Measurements from ENCODE around the gene FABP2. TPM values are rescaled to one million over a fixed set of nuclear protein-coding genes. Genes with fewer than 3 reads are reported as not detected.

The FABP2 gene
- total and polyA plus RNA-seq, 2 of the 8 experiments (the other 6 are each of a cell fraction or from before 2014, with no cell fraction given) = not detected

- H4K91ac ChIP-seq (replicated peaks; ENCODE audit: insufficient read length, low read length) = no peak overlapping the region
- no peak for FAIRE-seq
- H3K36me3 ChIP-seq (ENCODE audit: control insufficient read depth in 2 of 4, insufficient read depth in 4 of 4, low read length in 3 of 4) = peaks cover 0 to 8% (median 1%) of the 10 kb centered on the region in 4 experiments; a peak in 4 of 8 replicates
- no peak overlapping the region for H3K18ac ChIP-seq (ENCODE audit: extremely low read depth, low read length)
- H3K79me1 ChIP-seq (ENCODE audit: low read depth, low read length) = no peaks in the 10 kb centered on the region
- no peak overlapping the region for H3K23ac ChIP-seq (ENCODE audit: insufficient read length)
- no peak overlapping the region for H3K56ac ChIP-seq (replicated peaks; ENCODE audit: insufficient read length, low read depth, low read length)
- no peak overlapping the region for H2AFZ ChIP-seq (ENCODE audit: low read length)
- H2BK5ac ChIP-seq (ENCODE audit: low read depth, low read length) = no peak overlapping the region
- H3K27ac ChIP-seq (ENCODE audit: low read depth, low read length) = no peak overlapping the region
- H3K9ac ChIP-seq (replicated peaks in 1 of 4; ENCODE audit: extremely low read depth in 1 of 4, low read depth in 3 of 4, low read length in 3 of 4) = no peak overlapping the region
- H3K79me2 ChIP-seq (ENCODE audit: control insufficient read depth in 1 of 2, insufficient read depth in 2 of 2, low read length in 2 of 2) = no peaks in the 10 kb centered on the region
- no peaks in the 10 kb centered on the region for H3K27me3 ChIP-seq (replicated peaks in 1 of 4; ENCODE audit: control insufficient read depth in 3 of 4, extremely low read depth in 1 of 4, insufficient read depth in 3 of 4, low read length in 3 of 4)
- no peaks in the 10 kb centered on the region for H3K4me1 ChIP-seq (replicated peaks in 1 of 4; ENCODE audit: control insufficient read depth in 3 of 4, insufficient read depth in 4 of 4, low read length in 3 of 4)
- no peak overlapping the region for H2BK20ac ChIP-seq (ENCODE audit: low read length)
- no peak overlapping the region for H2BK12ac ChIP-seq (ENCODE audit: low read depth, low read length)
- no peaks in the 10 kb centered on the region for H4K20me1 ChIP-seq (replicated peaks in 1 of 2; ENCODE audit: control insufficient read depth in 1 of 2, insufficient read depth in 2 of 2, low read length in 2 of 2)
- H4K5ac ChIP-seq (ENCODE audit: insufficient read length, low read depth, low read length) = no peak overlapping the region
- H2BK120ac ChIP-seq (replicated peaks; ENCODE audit: low read depth, low read length) = no peak overlapping the region
- H4K8ac ChIP-seq (ENCODE audit: extremely low read depth, insufficient read depth, low read length) = no peak overlapping the region
- no peak overlapping the region for H3K4me3 ChIP-seq (ENCODE audit: extremely low read depth in 1 of 4, insufficient read depth in 2 of 4, low read depth in 3 of 4, low read length in 4 of 4)
- DNase-seq (ENCODE audit: low read depth in 1 of 2, low spot score in 2 of 2) = no peak
- no peaks in the 10 kb centered on the region for H3K23me2 ChIP-seq (ENCODE audit: low read depth, low read length)
- ChIA-PET CTCF (ENCODE audit: partially characterized antibody) (interaction anchor here (1.0 to 2.8 kb wide), 3 partner anchors 9 to 307 kb away, joined by 3 to 13 read pairs (median 4); no protein-coding TSS in a partner anchor), POLR2A (ENCODE audit: partially characterized antibody) (interaction anchor here (1.0 kb wide), 1 partner anchor 76 kb away, joined by 3 read pairs; no protein-coding TSS in a partner anchor)
- H3K4me2 ChIP-seq (ENCODE audit: insufficient read depth in 1 of 2, low read depth in 2 of 2, low read length in 2 of 2) = no peak overlapping the region
- no peak overlapping the region for H3K14ac ChIP-seq (ENCODE audit: insufficient read length)
- H2AK5ac ChIP-seq (ENCODE audit: low read depth, low read length) = no peak overlapping the region
- WGBS, 2 experiments (ENCODE audit: extremely low coverage in 1 of 2, insufficient coverage in 1 of 2, insufficient read length in 1 of 2, insufficient replicate concordance in 2 of 2, low coverage in 1 of 2, low lambda C conversion rate in 2 of 2, missing lambda C conversion rate in 1 of 2) = 94% methylated on average over 5 of the region's 5 CpGs; no CpG with 5 or more reads in 1 of the 2 experiments
- no peak overlapping the region for H3K4ac ChIP-seq (replicated peaks; ENCODE audit: insufficient read length, low read depth, low read length)
- no peak for TF ChIP-seq MAX (IDR thresholded peaks at IDR 0.05)
- peak; percentile 66; the same call in 1 of the 2 replicates for TF ChIP-seq MAFK (IDR thresholded peaks at IDR 0.05; ENCODE audit: low read depth, low read length)
- no peaks in the 10 kb centered on the region for H3K9me3 ChIP-seq (ENCODE audit: insufficient read depth in 2 of 2, low read depth in 1 of 2, low read length in 1 of 2)
- no peak overlapping the region for H2BK15ac ChIP-seq (ENCODE audit: low read length)
Observed at GRCh38 chr4:119289313-119289712, 32.6 kb downstream of the FABP2 start.

All from H1 (cell line).